ENCODE measurements around the gene KDM4B. TPM values are rescaled to one million over a fixed set of nuclear protein-coding genes. Genes with fewer than 3 reads are reported as not detected.

Gene KDM4B
- total and polyA plus RNA-seq, 5 donors, result 18.8 to 37.5 (median 26.6) TPM

GRCh38 chr19:5108866-5109265, 140.0 kb downstream of the KDM4B start:
- H3K27ac ChIP-seq (ENCODE audit: low read length), result no peak overlapping the region
- no peaks in the 10 kb centered on the region for H3K9me3 ChIP-seq (ENCODE audit: control insufficient read depth, low read length)
- intact Hi-C loops (cut with DNase I), result no loop called here
- H3K4me3 ChIP-seq (ENCODE audit: low read length), result no peak overlapping the region
- ATAC-seq (no peak), DNase-seq (no peak)
- H3K27me3 ChIP-seq (ENCODE audit: control insufficient read depth, insufficient read depth), result no peaks in the 10 kb centered on the region
- no peaks in the 10 kb centered on the region for H3K4me1 ChIP-seq (ENCODE audit: control insufficient read depth, insufficient read depth, low read length)
- WGBS, result 93% methylated on average over 13 of the region's 13 CpGs

- H3K27me3 ChIP-seq (ENCODE audit: control insufficient read depth, insufficient read depth), result no peaks in the 10 kb centered on the region
- WGBS, result 90% methylated on average over 17 of the region's 17 CpGs
- no peaks in the 10 kb centered on the region for H3K9me3 ChIP-seq (ENCODE audit: control insufficient read depth, low read length)
- no peak overlapping the region for H3K27ac ChIP-seq (ENCODE audit: low read length)
- no peak overlapping the region for H3K4me3 ChIP-seq (ENCODE audit: low read length)
- no peak for DNase-seq
- ATAC-seq, result no peak
- no peaks in the 10 kb centered on the region for H3K4me1 ChIP-seq (ENCODE audit: control insufficient read depth, insufficient read depth, low read length)
- intact Hi-C loops (cut with DNase I), result no loop called here
Measured at GRCh38 chr19:5109560-5109959, 140.6 kb downstream of the KDM4B start.

- Histone ChIP-seq H3K4me1 (ENCODE audit: control insufficient read depth, insufficient read depth, low read length) (no peaks in the 10 kb centered on the region), H3K9me3 (ENCODE audit: control insufficient read depth, low read length) (no peaks in the 10 kb centered on the region), H3K4me3 (ENCODE audit: low read length) (no peak overlapping the region), H3K27ac (ENCODE audit: low read length) (no peak overlapping the region), H3K27me3 (ENCODE audit: control insufficient read depth, insufficient read depth) (no peaks in the 10 kb centered on the region)
- no peak for ATAC-seq
- DNase-seq, result peak in 1 of 3 donors; percentile 51
- WGBS, result 94% methylated on average over 27 of the region's 27 CpGs
- intact Hi-C loops (cut with DNase I), result no loop called here
Measured at GRCh38 chr19:5110546-5110945, 141.6 kb downstream of the KDM4B start.

- Histone ChIP-seq H3K9me3 (ENCODE audit: control insufficient read depth, low read length) (no peaks in the 10 kb centered on the region), H3K27me3 (ENCODE audit: control insufficient read depth, insufficient read depth) (no peaks in the 10 kb centered on the region), H3K4me3 (ENCODE audit: low read length) (no peak overlapping the region), H3K27ac (ENCODE audit: low read length) (no peak overlapping the region), H3K4me1 (ENCODE audit: control insufficient read depth, insufficient read depth, low read length) (no peaks in the 10 kb centered on the region)
- 90% methylated on average over 21 of the region's 21 CpGs for WGBS
- DNase-seq, result peak in 1 of 3 donors; percentile 59
- intact Hi-C loops (cut with DNase I), result no loop called here
- ATAC-seq, result no peak
Measured at GRCh38 chr19:5111051-5111450, 142.1 kb downstream of the KDM4B start.

GRCh38 chr19:5112175-5112574, 143.3 kb downstream of the KDM4B start:
- ATAC-seq, result no peak
- no peaks in the 10 kb centered on the region for H3K27me3 ChIP-seq (ENCODE audit: control insufficient read depth, insufficient read depth)
- intact Hi-C loops (cut with DNase I), result no loop called here

GRCh38 chr19:5112681-5113575, 144.0 kb downstream of the KDM4B start:
- Histone ChIP-seq H3K4me3 (ENCODE audit: low read length) (no peak overlapping the region), H3K9me3 (ENCODE audit: control insufficient read depth, low read length) (no peaks in the 10 kb centered on the region), H3K27me3 (ENCODE audit: control insufficient read depth, insufficient read depth) (no peaks in the 10 kb centered on the region), H3K27ac (ENCODE audit: low read length) (no peak overlapping the region), H3K4me1 (ENCODE audit: control insufficient read depth, insufficient read depth, low read length) (no peaks in the 10 kb centered on the region)
- DNase-seq, result peak in 1 of 3 donors; percentile 47
- 81% methylated on average over 27 of the region's 27 CpGs for WGBS
- intact Hi-C loops (cut with DNase I), result no loop called here
- ATAC-seq, result no peak

More at GRCh38 chr19:5112175-5112574, 143.3 kb downstream of the KDM4B start:
- H3K4me1 ChIP-seq (ENCODE audit: control insufficient read depth, insufficient read depth, low read length), result no peaks in the 10 kb centered on the region
- H3K9me3 ChIP-seq (ENCODE audit: control insufficient read depth, low read length), result no peaks in the 10 kb centered on the region
- no peak overlapping the region for H3K27ac ChIP-seq (ENCODE audit: low read length)
- DNase-seq, result no peak
- no peak overlapping the region for H3K4me3 ChIP-seq (ENCODE audit: low read length)
- WGBS, result 91% methylated on average over 6 of the region's 6 CpGs

- ATAC-seq, result peak; percentile 4 to 52
- no peak overlapping the region for H3K27ac ChIP-seq (ENCODE audit: low read length)
- WGBS, result 79% methylated on average over 43 of the region's 43 CpGs
- no peaks in the 10 kb centered on the region for H3K4me1 ChIP-seq (ENCODE audit: control insufficient read depth, insufficient read depth, low read length)
- no peak overlapping the region for H3K4me3 ChIP-seq (ENCODE audit: low read length)
- H3K9me3 ChIP-seq (ENCODE audit: control insufficient read depth, low read length), result no peaks in the 10 kb centered on the region
- peak in 2 of 3 donors; percentile 77 to 83 for DNase-seq
- no peaks in the 10 kb centered on the region for H3K27me3 ChIP-seq (ENCODE audit: control insufficient read depth, insufficient read depth)
- intact Hi-C loops (cut with DNase I), result no loop called here
Measured at GRCh38 chr19:5113633-5114586, 145.0 kb downstream of the KDM4B start.

- Histone ChIP-seq H3K4me1 (ENCODE audit: control insufficient read depth, insufficient read depth, low read length) (no peaks in the 10 kb centered on the region), H3K27me3 (ENCODE audit: control insufficient read depth, insufficient read depth) (no peaks in the 10 kb centered on the region), H3K9me3 (ENCODE audit: control insufficient read depth, low read length) (no peaks in the 10 kb centered on the region), H3K27ac (ENCODE audit: low read length) (peak overlapping the region; percentile 54), H3K4me3 (ENCODE audit: low read length) (no peak overlapping the region)
- DNase-seq (no peak), ATAC-seq (peak; percentile 1 to 28)
- 65% methylated on average over 11 of the region's 11 CpGs for WGBS
- intact Hi-C loops (cut with DNase I), result no loop called here
Measured at GRCh38 chr19:5114727-5115126, 145.8 kb downstream of the KDM4B start.

GRCh38 chr19:5115351-5115750, 146.4 kb downstream of the KDM4B start:
- Histone ChIP-seq H3K9me3 (ENCODE audit: control insufficient read depth, low read length) (no peaks in the 10 kb centered on the region), H3K27me3 (ENCODE audit: control insufficient read depth, insufficient read depth) (no peaks in the 10 kb centered on the region), H3K4me1 (ENCODE audit: control insufficient read depth, insufficient read depth, low read length) (no peaks in the 10 kb centered on the region), H3K4me3 (ENCODE audit: low read length) (no peak overlapping the region), H3K27ac (ENCODE audit: low read length) (peak overlapping the region; percentile 54)
- intact Hi-C loops (cut with DNase I), result no loop called here
- DNase-seq (no peak), ATAC-seq (peak in 1 of 2 donors; percentile 1)
- WGBS, result 72% methylated on average over 7 of the region's 7 CpGs

- WGBS, result 72% methylated on average over 6 of the region's 6 CpGs
Measured at GRCh38 chr19:5115771-5116202, 146.9 kb downstream of the KDM4B start.

GRCh38 chr19:5116292-5116691, 147.4 kb downstream of the KDM4B start:
- no peak for DNase-seq
- Histone ChIP-seq H3K4me1 (ENCODE audit: control insufficient read depth, insufficient read depth, low read length) (no peaks in the 10 kb centered on the region), H3K4me3 (ENCODE audit: low read length) (no peak overlapping the region), H3K9me3 (ENCODE audit: control insufficient read depth, low read length) (no peaks in the 10 kb centered on the region), H3K27me3 (ENCODE audit: control insufficient read depth, insufficient read depth) (no peaks in the 10 kb centered on the region), H3K27ac (ENCODE audit: low read length) (no peak overlapping the region)
- intact Hi-C loops (cut with DNase I), result no loop called here
- ATAC-seq, result no peak
- 83% methylated on average over 2 of the region's 2 CpGs for WGBS

More at GRCh38 chr19:5115771-5116202, 146.9 kb downstream of the KDM4B start:
- Histone ChIP-seq H3K4me3 (ENCODE audit: low read length) (no peak overlapping the region), H3K27me3 (ENCODE audit: control insufficient read depth, insufficient read depth) (no peaks in the 10 kb centered on the region), H3K27ac (ENCODE audit: low read length) (no peak overlapping the region), H3K9me3 (ENCODE audit: control insufficient read depth, low read length) (no peaks in the 10 kb centered on the region), H3K4me1 (ENCODE audit: control insufficient read depth, insufficient read depth, low read length) (no peaks in the 10 kb centered on the region)
- ATAC-seq (peak; percentile 50 to 89), DNase-seq (no peak)
- intact Hi-C loops (cut with DNase I), result no loop called here
